Measurements from ENCODE around the gene TMEM126A. TPM values are rescaled to one million over a fixed set of nuclear protein-coding genes. Genes with fewer than 3 reads are reported as not detected.

The TMEM126A gene
- total and polyA plus RNA-seq, 7 donors: 32.4 to 107 (median 51.5) TPM

DNA sequence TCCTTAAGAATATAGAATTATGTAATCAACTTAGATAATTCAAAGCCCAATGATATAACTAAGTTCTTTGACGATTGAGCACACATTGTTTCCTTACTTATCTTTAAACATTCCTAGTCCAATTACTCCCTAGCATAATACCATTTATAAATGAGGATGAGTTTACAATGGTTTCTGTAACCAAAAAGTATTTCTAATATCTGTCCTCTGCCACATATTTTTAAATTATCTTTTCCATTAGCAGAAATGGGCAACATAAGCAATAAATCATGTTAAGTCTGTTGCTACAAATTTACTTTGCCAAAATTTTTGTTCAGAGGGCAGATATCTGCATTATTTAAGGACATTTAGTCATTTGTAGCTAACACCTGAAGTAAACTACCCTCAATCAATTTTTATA is 10.4 kb downstream of the TMEM126A start:
- Histone ChIP-seq H3K36me3 (ENCODE audit: insufficient read depth in 1 of 2, low read depth in 1 of 2) (peaks cover 0 to 84% of the 10 kb centered on the region in 2 donors), H3K4me1 (peaks cover 52% of the 10 kb centered on the region), H3K27me3 (ENCODE audit: insufficient read depth in 3 of 3, low read length in 2 of 3) (no peaks in the 10 kb centered on the region), H3K4me3 (no peak overlapping the region), H3K27ac (no peak overlapping the region), H3K9me3 (no peaks in the 10 kb centered on the region)
- DNase-seq (no peak), ATAC-seq (no peak)
- TF ChIP-seq CTCF (IDR thresholded peaks at IDR 0.05): no peak
- intact Hi-C loops (cut with DNase I): no loop called here
- 31 to 60% (median 47%) methylated on average over 1 of the region's 1 CpG for WGBS, 3 donors

- Histone ChIP-seq H3K27ac (peak overlapping the region; percentile 34), H3K36me3 (ENCODE audit: insufficient read depth in 1 of 2, low read depth in 1 of 2) (peaks cover 0 to 45% of the 10 kb centered on the region in 2 donors)
These were observed 14.4 kb downstream of the TMEM126A start for GRCh38 chr11:85661972-85662664.

GRCh38 chr11:85663080-85663752 is 15.4 kb downstream of the TMEM126A start:
- H3K27me3 ChIP-seq (ENCODE audit: insufficient read depth in 3 of 3, low read length in 2 of 3): no peaks in the 10 kb centered on the region
- peak overlapping the region; percentile 98 for H3K27ac ChIP-seq
- no peak for TF ChIP-seq CTCF (IDR thresholded peaks at IDR 0.05)
- peak overlapping the region; percentile 94 for H3K4me3 ChIP-seq
- ATAC-seq (no peak), DNase-seq (no peak)
- 1 to 2% (median 2%) methylated on average over 10 of the region's 10 CpGs for WGBS, 3 donors
- intact Hi-C loops (cut with DNase I): loop anchor here in 1 of 2 donors (5.0 kb wide), 1 partner anchor 36 kb away; the partner anchor contains the start of genes DLG2 and TMEM126B
- H3K36me3 ChIP-seq (ENCODE audit: insufficient read depth in 1 of 2, low read depth in 1 of 2): peaks cover 0 to 34% of the 10 kb centered on the region in 2 donors
- H3K4me1 ChIP-seq: peaks cover 42% of the 10 kb centered on the region
- no peaks in the 10 kb centered on the region for H3K9me3 ChIP-seq

More at GRCh38 chr11:85661972-85662664, 14.4 kb downstream of the TMEM126A start:
- TF ChIP-seq CTCF (IDR thresholded peaks at IDR 0.05): no peak
- intact Hi-C loops (cut with DNase I): loop anchor here in 1 of 2 donors (5.0 kb wide), 1 partner anchor 35 kb away; the partner anchor contains the start of genes DLG2 and TMEM126B
- ATAC-seq: no peak
- Histone ChIP-seq H3K27me3 (ENCODE audit: insufficient read depth in 3 of 3, low read length in 2 of 3) (no peaks in the 10 kb centered on the region), H3K4me3 (peak overlapping the region; percentile 94), H3K9me3 (no peaks in the 10 kb centered on the region), H3K4me1 (peaks cover 47% of the 10 kb centered on the region)
- WGBS, 3 donors: 5 to 9% (median 7%) methylated on average over 4 of the region's 4 CpGs
- DNase-seq: no peak

DNA sequence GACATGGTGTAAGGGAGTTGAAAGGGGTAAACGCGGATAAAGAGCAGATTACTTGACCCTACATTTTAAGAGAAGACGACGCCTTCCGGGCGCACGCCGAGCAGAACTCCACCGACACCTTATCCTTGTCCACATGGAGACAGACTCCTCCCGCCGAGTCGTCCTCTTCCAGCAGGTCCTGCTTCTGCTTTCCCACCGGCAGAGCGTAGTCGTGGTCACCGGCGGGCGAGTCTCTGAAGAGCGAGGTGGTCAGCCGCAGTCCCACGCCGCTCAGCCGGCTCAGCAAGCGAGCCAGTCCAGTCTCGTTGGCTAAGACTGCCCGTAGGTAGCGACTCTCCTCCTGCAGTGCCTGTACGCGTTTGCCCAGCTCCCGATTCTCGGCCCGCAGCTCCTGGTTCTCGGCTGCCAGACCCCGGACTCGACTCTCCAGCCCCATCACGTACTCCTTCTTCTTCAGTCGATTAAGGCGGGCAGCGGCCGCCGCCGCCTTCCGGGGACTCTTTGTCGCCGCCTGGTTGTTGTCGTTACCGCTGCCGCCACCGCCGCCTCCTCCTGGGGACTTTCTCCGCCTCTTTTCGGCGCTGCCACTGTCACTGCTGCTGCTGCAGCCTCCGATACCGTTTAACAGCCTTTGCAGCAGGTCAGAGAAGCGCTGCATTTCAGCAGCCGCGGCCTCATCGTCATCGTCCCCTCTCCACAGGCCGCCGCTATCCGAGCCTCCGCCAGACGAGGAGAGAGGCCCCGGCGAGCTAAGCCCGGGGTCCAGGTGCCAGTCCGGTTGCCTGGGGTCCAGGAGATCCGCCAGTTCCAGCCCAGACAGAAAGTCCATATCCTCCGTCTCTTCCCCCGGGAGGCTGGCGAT is 16.2 kb downstream of the TMEM126A start:
- DNase-seq: peak; percentile 79 to 90
- Histone ChIP-seq H3K27me3 (ENCODE audit: insufficient read depth in 3 of 3, low read length in 2 of 3) (no peaks in the 10 kb centered on the region), H3K9me3 (no peaks in the 10 kb centered on the region), H3K36me3 (ENCODE audit: insufficient read depth in 1 of 2, low read depth in 1 of 2) (peaks cover 0 to 29% of the 10 kb centered on the region in 2 donors), H3K4me1 (peaks cover 36% of the 10 kb centered on the region), H3K4me3 (peak overlapping the region; percentile 94), H3K27ac (peak overlapping the region; percentile 98)
- ATAC-seq: peak; percentile 68 to 84 (median 78)
- intact Hi-C loops (cut with DNase I): loop anchor here (1.0 to 5.0 kb wide), 2 partner anchors 36 to 37 kb away; partner anchors contain the start of genes TMEM126B (in 2 of the 2) and DLG2 (in 1 of the 2)
- 0 to 1% (median 0%) methylated on average over 71 to 73 of the region's 73 CpGs for WGBS, 3 donors
- TF ChIP-seq CTCF (IDR thresholded peaks at IDR 0.05): peak; percentile 60

All from psoas muscle (tissue), 8 donors.